ENCODE measurements around the gene RPL31. TPM values are rescaled to one million over a fixed set of nuclear protein-coding genes. Genes with fewer than 3 reads are reported as not detected.

RPL31 gene
- total RNA-seq, result 1,000 to 10,000 TPM; 1,010 to 1,120 (median 1,024) TPM

DNA sequence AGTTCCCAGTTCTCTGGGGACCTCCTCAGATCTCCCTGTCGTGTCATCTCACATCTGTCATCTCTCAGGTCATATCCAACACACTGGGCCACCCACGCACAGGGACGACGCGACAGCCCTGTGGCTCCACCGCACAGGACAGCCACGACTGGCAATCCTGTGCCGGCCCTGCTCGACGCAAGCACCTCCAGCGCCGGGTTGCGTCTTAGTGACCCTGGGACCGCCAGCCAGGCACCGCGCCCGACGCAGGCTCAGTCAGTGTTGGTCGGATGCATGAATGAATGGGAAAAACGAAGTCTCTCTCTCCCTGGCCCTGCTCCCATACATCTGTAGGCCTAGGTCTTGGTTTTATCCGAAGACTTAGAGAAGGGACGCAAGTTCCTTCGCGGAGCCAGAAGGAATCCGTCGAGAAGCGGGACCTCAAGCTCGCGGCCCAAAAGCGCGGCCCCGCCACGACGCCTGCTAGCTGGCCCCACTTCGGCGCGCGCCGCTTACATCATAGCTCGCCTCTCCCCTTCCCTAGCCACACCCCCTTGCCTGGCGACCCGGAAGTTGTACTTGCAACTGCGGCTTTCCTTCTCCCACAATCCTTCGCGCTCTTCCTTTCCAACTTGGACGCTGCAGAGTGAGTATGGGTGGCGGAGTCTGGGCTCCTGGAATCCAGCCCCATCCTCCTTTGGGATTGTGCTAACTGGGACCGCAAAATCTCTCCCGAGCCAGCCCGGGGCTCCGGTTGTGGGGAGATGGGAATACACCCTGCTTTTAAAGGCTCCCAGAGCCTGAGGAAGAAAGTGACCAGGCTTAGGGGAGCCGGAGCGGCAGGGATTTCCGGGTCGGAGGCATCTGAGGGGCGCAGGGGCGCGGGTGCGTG, at the start of gene RPL31:
RPL31 (plus strand) TSS at position 599 of the 871 bp plus-strand sequence. CDS start 413 bp downstream, outside the sequence.
- WGBS, 2 donors, result 8 to 13% methylated on average over 36 to 56 of the region's 59 CpGs
- H3K4me1 ChIP-seq, result peaks cover 0 to 43% (median 9%) of the 10 kb centered on the region in 4 donors
- H3K27me3 ChIP-seq, result no peaks in the 10 kb centered on the region
- TF ChIP-seq EP300 (IDR thresholded peaks at IDR 0.05) (peak; percentile 89 to 97), POLR2A (IDR thresholded peaks at IDR 0.05) (peak; percentile 76 to 80)
- TF ChIP-seq, protein P1, sequence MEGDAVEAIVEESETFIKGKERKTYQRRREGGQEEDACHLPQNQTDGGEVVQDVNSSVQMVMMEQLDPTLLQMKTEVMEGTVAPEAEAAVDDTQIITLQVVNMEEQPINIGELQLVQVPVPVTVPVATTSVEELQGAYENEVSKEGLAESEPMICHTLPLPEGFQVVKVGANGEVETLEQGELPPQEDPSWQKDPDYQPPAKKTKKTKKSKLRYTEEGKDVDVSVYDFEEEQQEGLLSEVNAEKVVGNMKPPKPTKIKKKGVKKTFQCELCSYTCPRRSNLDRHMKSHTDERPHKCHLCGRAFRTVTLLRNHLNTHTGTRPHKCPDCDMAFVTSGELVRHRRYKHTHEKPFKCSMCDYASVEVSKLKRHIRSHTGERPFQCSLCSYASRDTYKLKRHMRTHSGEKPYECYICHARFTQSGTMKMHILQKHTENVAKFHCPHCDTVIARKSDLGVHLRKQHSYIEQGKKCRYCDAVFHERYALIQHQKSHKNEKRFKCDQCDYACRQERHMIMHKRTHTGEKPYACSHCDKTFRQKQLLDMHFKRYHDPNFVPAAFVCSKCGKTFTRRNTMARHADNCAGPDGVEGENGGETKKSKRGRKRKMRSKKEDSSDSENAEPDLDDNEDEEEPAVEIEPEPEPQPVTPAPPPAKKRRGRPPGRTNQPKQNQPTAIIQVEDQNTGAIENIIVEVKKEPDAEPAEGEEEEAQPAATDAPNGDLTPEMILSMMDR (IDR thresholded peaks at IDR 0.05), result no peak
- H3K27ac ChIP-seq, result peak within 1 kb of the TSS; percentile 84 to 91 (median 84)
- peaks cover 0 to 34% (median 29%) of the 10 kb centered on the region in 3 donors for H3K36me3 ChIP-seq
- no peaks in the 10 kb centered on the region for H3K9me3 ChIP-seq
- peak within 1 kb of the TSS; percentile 73 to 94 (median 92) for H3K4me3 ChIP-seq
- DNase-seq (ENCODE audit: low spot score in 2 of 2), result peak; percentile 94 to 97

DNA sequence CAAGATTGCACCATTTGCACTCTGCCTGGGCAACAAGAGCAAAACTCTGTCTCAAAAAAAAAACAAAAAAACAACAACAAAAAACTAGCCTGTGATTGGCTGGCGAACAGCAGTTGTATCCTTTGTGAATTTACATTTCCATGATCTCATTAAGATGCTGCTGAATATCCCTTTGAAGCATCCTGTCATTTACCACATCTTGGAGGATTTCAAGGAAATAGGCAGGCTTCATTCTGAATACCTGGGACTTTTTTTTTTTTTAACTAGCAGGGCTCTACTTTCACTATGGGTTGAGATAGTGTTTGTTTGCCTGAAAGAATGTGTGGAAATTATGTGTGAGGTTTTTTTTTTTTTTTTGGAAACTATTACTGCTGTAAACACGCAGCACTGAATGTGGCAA, 49.6 kb upstream of the RPL31 start:
- no peaks in the 10 kb centered on the region for H3K36me3 ChIP-seq

GRCh38 chr2:100953406-100954043, 48.6 kb upstream of the RPL31 start:
- no peaks in the 10 kb centered on the region for H3K27me3 ChIP-seq
- WGBS, 2 donors, result 89 to 90% methylated on average over 11 of the region's 11 CpGs
- no peaks in the 10 kb centered on the region for H3K36me3 ChIP-seq
- no peaks in the 10 kb centered on the region for H3K9me3 ChIP-seq
- H3K4me1 ChIP-seq, result peaks cover 0 to 12% (median 0%) of the 10 kb centered on the region in 4 donors
- no peak overlapping the region for H3K4me3 ChIP-seq
- DNase-seq (ENCODE audit: low spot score in 2 of 2), result no peak
- TF ChIP-seq EP300 (IDR thresholded peaks at IDR 0.05), result no peak
- no peak for TF ChIP-seq POLR2A (IDR thresholded peaks at IDR 0.05)
- TF ChIP-seq, protein P1 (IDR thresholded peaks at IDR 0.05), result no peak
- H3K27ac ChIP-seq, result no peak overlapping the region

More for the DNA sequence above, 49.6 kb upstream of the RPL31 start:
- peaks cover 0 to 4% (median 0%) of the 10 kb centered on the region in 4 donors for H3K4me1 ChIP-seq
- H3K27ac ChIP-seq, result no peak overlapping the region
- 90 to 93% methylated on average over 2 of the region's 2 CpGs for WGBS, 2 donors
- no peaks in the 10 kb centered on the region for H3K9me3 ChIP-seq
- no peaks in the 10 kb centered on the region for H3K27me3 ChIP-seq
- H3K4me3 ChIP-seq, result no peak overlapping the region
- no peak for TF ChIP-seq POLR2A (IDR thresholded peaks at IDR 0.05)
- TF ChIP-seq, protein P1 (IDR thresholded peaks at IDR 0.05), result no peak
- TF ChIP-seq EP300 (IDR thresholded peaks at IDR 0.05), result no peak
- no peak for DNase-seq (ENCODE audit: low spot score in 2 of 2)

- Histone ChIP-seq H3K27me3 (no peaks in the 10 kb centered on the region), H3K36me3 (no peaks in the 10 kb centered on the region), H3K27ac (no peak overlapping the region), H3K4me1 (peaks cover 0 to 13% (median 0%) of the 10 kb centered on the region in 4 donors), H3K9me3 (no peaks in the 10 kb centered on the region), H3K4me3 (no peak overlapping the region)
- TF ChIP-seq, protein P1 (IDR thresholded peaks at IDR 0.05), result no peak
- TF ChIP-seq POLR2A (IDR thresholded peaks at IDR 0.05) (no peak), EP300 (IDR thresholded peaks at IDR 0.05) (no peak)
- WGBS, 2 donors, result 82 to 85% methylated on average over 6 of the region's 6 CpGs
- DNase-seq (ENCODE audit: low spot score in 2 of 2), result no peak
These were observed 48.1 kb upstream of the RPL31 start for GRCh38 chr2:100954044-100954420.

DNA sequence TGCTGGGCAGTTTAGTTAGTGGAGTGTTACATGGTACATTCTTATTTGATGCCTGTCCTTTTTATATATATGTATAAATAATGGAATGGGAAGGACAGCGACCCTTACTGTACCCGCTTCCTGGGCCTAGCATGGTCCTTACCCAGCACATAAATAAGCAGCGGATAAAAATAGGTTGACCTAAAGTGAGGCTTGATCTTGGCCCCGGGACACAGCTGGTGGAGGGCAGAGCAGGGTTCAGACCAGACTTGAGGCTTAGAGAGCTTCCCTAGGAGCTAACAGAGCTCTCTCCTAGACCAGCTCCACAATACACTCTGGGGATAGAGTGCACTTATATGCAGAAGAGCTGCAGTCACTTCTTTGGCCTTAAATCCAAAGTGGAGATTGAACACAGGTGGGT, 46.9 kb upstream of the RPL31 start:
- no peak for TF ChIP-seq EP300 (IDR thresholded peaks at IDR 0.05)
- TF ChIP-seq, protein P1 (IDR thresholded peaks at IDR 0.05), result no peak
- no peak for TF ChIP-seq POLR2A (IDR thresholded peaks at IDR 0.05)
- no peak for DNase-seq (ENCODE audit: low spot score in 2 of 2)
- no peaks in the 10 kb centered on the region for H3K27me3 ChIP-seq
- 75 to 79% methylated on average over 4 of the region's 4 CpGs for WGBS, 2 donors
- no peaks in the 10 kb centered on the region for H3K9me3 ChIP-seq
- H3K4me3 ChIP-seq, result no peak overlapping the region
- H3K27ac ChIP-seq, result no peak overlapping the region
- no peaks in the 10 kb centered on the region for H3K36me3 ChIP-seq
- peaks cover 0 to 13% (median 0%) of the 10 kb centered on the region in 4 donors for H3K4me1 ChIP-seq
